OCI-LY3 (cell line): ENCODE data around the gene PTPRD.

Experiments used
- H2AFZ ChIP-seq: fragments of 200-600, 300-600 bp; shearing (Covaris generic); 2 replicates; pipeline ENCODE4 v1.6.0; 2014; ENCODE audit warnings: antibody characterized with exemption, low read depth, low read length
- H3K27ac ChIP-seq: fragments of 200-600, 300-600 bp; sonication (generic); 2 replicates; pipeline ENCODE4 v1.5.1; 2014; ENCODE audit warnings: mild to moderate bottlenecking, low read length, moderate library complexity, mixed read lengths
- H3K27me3 ChIP-seq: fragments of 200-600, 300-600 bp; sonication (generic); 2 replicates; pipeline ENCODE4 v1.6.1; 2014; ENCODE audit warnings: low read depth, low read length, mixed read lengths
- H3K36me3 ChIP-seq: fragments of 200-600, 300-600 bp; sonication (generic); replicated peaks from 2 replicates; pipeline ENCODE3; 2014; ENCODE audit warnings: low read depth, low read length, mixed read lengths
- H3K4me1 ChIP-seq: fragments of 300-600, 200-600 bp; sonication (generic); 2 replicates; pipeline ENCODE4 v1.6.1; 2014; ENCODE audit warnings: low read length, mixed read lengths
- H3K4me2 ChIP-seq: fragments of 200-600, 300-600 bp; sonication (generic); 2 replicates; pipeline ENCODE4 v1.6.1; 2014; ENCODE audit warnings: low read length, mixed read lengths
- H3K4me3 ChIP-seq: fragments of 300-600, 200-600 bp; sonication (generic); 2 replicates; pipeline ENCODE4 v1.5.1; 2014; ENCODE audit warnings: antibody characterized with exemption, mild to moderate bottlenecking, low read length, moderate library complexity
- H3K79me2 ChIP-seq: fragments of 300-600, 200-600 bp; shearing (Covaris generic); 2 replicates; pipeline ENCODE4 v1.6.1; 2014; ENCODE audit warnings: mild to moderate bottlenecking, low read length, mixed read lengths
- H3K9ac ChIP-seq: fragments of 300-600, 200-600 bp; shearing (Covaris generic); 2 replicates; pipeline ENCODE4 v1.6.0; 2014; ENCODE audit warnings: mild to moderate bottlenecking, low read length, moderate library complexity
- H3K9me3 ChIP-seq: fragments of 200-600, 300-600 bp; shearing (Covaris generic); 2 replicates; pipeline ENCODE4 v1.6.1; 2014; ENCODE audit warnings: low read length, mixed read lengths; ENCODE audit not compliant: insufficient read depth
- H4K20me1 ChIP-seq: fragments of 200-600, 300-600 bp; sonication (generic); 2 replicates; pipeline ENCODE4 v1.6.1; 2016; ENCODE audit warnings: low read length, mixed read lengths; ENCODE audit not compliant: insufficient read depth
- EZH2phosphoT487 ChIP-seq: fragments of 200-600 bp; shearing (Covaris generic); IDR thresholded peaks from 2 replicates; pipeline ENCODE4 v1.6.1; 2018; ENCODE audit warnings: antibody characterized with exemption, mixed run types, low read depth
- TF ChIP-seq, protein P1 (sequence below): fragments of 200-600, 300-600 bp; sonication (generic); IDR thresholded peaks from 2 replicates; pipeline ENCODE4 v1.5.1; 2014; ENCODE audit warnings: antibody characterized with exemption, low read length, low read depth

PTPRD gene

DNA sequence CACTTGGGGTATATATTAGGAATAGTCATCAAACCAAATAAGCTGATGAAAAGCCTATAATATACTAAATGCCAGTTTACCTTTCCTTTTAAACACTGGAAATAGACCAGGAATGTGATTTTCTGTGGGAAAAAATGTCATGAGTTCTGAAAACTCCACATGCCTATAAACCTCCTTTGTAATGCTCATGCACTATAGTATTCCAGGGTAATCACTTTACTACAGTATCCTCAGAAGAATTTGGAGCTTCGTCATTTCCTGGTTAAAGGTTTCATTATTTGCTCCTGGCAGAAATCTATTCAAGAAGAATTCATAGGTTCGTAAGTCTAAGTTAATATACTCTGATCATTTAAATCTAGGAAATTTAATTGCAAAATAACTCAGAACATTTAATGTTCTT is 1736.5 kb downstream of the PTPRD start:
- Histone ChIP-seq H2AFZ (no peak overlapping the region), H3K9ac (no peak overlapping the region), H3K27ac (no peak overlapping the region), H4K20me1 (no peaks in the 10 kb centered on the region), H3K4me2 (no peak overlapping the region), H3K36me3 (no peaks in the 10 kb centered on the region), H3K4me1 (no peaks in the 10 kb centered on the region), H3K27me3 (no peaks in the 10 kb centered on the region), H3K9me3 (no peaks in the 10 kb centered on the region), H3K79me2 (no peaks in the 10 kb centered on the region), H3K4me3 (no peak overlapping the region)
- TF ChIP-seq, protein P1, sequence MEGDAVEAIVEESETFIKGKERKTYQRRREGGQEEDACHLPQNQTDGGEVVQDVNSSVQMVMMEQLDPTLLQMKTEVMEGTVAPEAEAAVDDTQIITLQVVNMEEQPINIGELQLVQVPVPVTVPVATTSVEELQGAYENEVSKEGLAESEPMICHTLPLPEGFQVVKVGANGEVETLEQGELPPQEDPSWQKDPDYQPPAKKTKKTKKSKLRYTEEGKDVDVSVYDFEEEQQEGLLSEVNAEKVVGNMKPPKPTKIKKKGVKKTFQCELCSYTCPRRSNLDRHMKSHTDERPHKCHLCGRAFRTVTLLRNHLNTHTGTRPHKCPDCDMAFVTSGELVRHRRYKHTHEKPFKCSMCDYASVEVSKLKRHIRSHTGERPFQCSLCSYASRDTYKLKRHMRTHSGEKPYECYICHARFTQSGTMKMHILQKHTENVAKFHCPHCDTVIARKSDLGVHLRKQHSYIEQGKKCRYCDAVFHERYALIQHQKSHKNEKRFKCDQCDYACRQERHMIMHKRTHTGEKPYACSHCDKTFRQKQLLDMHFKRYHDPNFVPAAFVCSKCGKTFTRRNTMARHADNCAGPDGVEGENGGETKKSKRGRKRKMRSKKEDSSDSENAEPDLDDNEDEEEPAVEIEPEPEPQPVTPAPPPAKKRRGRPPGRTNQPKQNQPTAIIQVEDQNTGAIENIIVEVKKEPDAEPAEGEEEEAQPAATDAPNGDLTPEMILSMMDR: no peak

DNA sequence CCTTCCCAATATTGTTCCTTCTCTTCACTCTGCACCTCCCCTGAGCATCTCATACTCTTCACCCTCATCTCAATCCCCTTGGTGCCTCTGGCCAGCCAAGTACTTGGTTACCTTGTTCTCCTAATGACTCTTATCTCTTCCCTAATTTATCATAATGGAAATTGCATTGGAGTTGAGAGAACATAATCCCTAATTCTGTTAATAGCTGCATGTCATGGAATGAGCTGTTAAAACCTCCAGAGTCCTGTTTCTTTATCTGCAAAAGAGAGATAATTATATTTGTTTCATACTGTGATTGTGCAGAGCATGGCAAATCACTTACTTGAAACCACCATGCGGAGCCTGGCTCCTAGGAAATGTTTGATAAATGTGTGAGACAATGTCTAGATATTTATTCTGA is 1738.3 kb downstream of the PTPRD start:
- Histone ChIP-seq H3K9ac (no peak overlapping the region), H2AFZ (no peak overlapping the region), H3K4me2 (no peak overlapping the region), H3K36me3 (no peaks in the 10 kb centered on the region), H3K79me2 (no peaks in the 10 kb centered on the region), H3K4me3 (no peak overlapping the region), H3K4me1 (no peaks in the 10 kb centered on the region), H3K27me3 (no peaks in the 10 kb centered on the region), H3K27ac (no peak overlapping the region), H3K9me3 (no peaks in the 10 kb centered on the region), H4K20me1 (no peaks in the 10 kb centered on the region)
- TF ChIP-seq, protein P1: no peak
- TF ChIP-seq EZH2phosphoT487: no peak

DNA sequence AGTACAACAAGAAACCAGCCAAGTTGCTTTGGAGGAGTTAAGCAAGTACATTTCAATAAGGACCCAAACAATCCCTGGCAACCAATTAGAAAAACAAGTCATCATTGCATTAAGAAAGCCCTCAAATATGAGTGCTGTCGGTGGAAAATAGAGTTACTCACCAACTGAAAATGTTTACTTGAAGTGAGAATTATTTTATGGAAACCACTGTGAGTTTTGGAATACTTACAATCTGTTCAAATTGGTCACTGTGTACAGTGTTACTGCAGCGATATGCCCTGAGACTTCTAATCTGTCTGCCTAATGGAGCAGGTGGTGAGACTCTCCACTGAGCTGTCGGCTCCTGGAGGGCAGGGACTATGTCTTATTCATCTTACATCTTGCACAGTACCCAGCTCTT is 1740.0 kb downstream of the PTPRD start:
- no peak overlapping the region for H3K9ac ChIP-seq
- no peak overlapping the region for H3K4me3 ChIP-seq
- no peaks in the 10 kb centered on the region for H3K27me3 ChIP-seq
- H3K4me2 ChIP-seq: no peak overlapping the region
- H3K4me1 ChIP-seq: no peaks in the 10 kb centered on the region
- H2AFZ ChIP-seq: no peak overlapping the region
- H3K9me3 ChIP-seq: no peaks in the 10 kb centered on the region
- H3K36me3 ChIP-seq: no peaks in the 10 kb centered on the region
- H3K79me2 ChIP-seq: no peaks in the 10 kb centered on the region
- no peaks in the 10 kb centered on the region for H4K20me1 ChIP-seq
- TF ChIP-seq EZH2phosphoT487: no peak
- TF ChIP-seq, protein P1: no peak
- no peak overlapping the region for H3K27ac ChIP-seq

DNA sequence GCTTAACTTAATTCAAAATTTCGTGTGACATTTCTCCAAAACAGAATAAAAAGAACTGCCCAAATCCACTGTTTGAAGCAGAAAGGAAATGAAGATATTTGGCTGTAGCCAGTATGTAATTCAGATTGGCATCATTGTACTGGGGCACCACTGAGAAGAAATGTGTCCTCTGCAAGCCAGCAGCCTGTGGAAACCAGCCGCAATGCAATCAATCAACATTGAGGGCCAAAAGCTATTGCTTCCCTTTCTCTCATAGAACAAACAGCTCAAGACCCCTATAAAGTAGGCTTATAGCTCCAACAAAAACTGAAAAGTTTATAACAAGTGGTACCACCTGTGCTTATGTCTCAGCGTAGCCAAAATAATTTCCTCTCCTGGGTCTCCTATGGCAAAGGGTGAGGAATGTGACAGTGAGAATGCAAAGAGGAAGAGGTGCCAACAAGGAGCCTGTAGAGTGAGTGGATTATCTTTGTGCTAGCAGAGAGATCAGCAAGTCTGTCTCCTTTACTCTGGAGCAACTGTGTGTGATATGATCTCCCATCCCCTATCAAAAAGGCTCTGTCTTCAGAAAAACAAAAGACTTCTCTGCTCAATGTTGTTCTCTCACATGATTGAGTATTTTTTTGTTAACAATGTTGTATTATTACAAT is 1740.9 kb downstream of the PTPRD start:
- no peak for TF ChIP-seq EZH2phosphoT487
- TF ChIP-seq, protein P1: no peak
- H4K20me1 ChIP-seq: no peaks in the 10 kb centered on the region
- H3K4me2 ChIP-seq: no peak overlapping the region
- no peak overlapping the region for H3K4me3 ChIP-seq
- no peaks in the 10 kb centered on the region for H3K9me3 ChIP-seq
- H2AFZ ChIP-seq: no peak overlapping the region
- no peaks in the 10 kb centered on the region for H3K4me1 ChIP-seq
- H3K36me3 ChIP-seq: no peaks in the 10 kb centered on the region
- H3K79me2 ChIP-seq: no peaks in the 10 kb centered on the region
- H3K27ac ChIP-seq: no peak overlapping the region
- H3K27me3 ChIP-seq: no peaks in the 10 kb centered on the region
- H3K9ac ChIP-seq: no peak overlapping the region
